HG02884 (cell line): Measurements from ENCODE around the gene AP2M1.
"Not testable (repeated sequence)": the region's sequence is repeated elsewhere in the genome, so short reads cannot be mapped to it uniquely, and the experiment has no call there.

ENCODE experiments used
- ATAC-seq: cut with Tn5 transposase; IDR thresholded peaks from one replicate; pipeline ENCODE4 v1.9.1; 2021; ENCODE audit warnings: mild to moderate bottlenecking, moderate library complexity; ENCODE audit not compliant: unreplicated experiment

The AP2M1 gene

GRCh38 chr3:184174646-184175492 lies at the start of gene AP2M1:
Gene AP2M1 (plus strand): TSS chr3:184174855. CDS start chr3:184176994, 2,139 bp downstream.
- ATAC-seq: peak; percentile 92

DNA sequence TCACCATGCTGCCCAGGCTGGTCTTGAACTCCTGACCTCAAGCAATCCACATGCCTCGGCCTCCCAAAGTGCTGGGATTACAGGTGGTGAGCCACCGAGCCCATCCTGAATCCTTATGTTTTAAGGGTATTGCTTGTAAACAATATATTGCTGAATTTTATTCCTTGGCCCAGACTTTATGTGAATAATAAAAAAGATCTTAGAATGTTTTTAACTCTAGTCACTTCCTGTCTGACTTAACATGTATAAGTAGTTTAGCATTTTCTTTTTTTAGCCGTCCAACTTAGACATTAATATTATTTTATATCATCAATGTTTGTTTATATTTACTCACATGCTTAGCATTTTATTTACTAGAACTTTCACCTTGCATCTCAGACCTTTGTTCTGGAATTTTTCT lies 48.6 kb upstream of the AP2M1 start:
- ATAC-seq: no peak

DNA sequence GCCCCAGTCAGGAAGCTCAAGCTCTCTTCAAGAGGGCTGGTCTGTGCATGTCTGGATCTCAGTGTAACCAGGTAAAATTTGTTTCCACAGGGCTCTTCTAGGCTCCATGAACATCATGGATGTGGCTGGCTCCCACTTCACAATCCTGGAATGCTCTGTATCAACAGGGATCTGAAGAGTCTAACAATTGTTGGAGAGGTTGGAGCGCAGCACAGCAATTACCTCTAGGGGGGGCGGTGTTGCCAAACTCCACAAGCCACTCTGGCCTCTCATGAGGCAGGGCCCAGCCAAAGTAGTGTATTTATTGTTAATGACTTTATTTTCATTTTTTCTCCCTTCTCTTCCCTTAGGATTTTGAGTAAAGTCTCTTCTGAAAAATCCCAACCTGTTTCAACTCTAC lies 45.6 kb upstream of the AP2M1 start:
- ATAC-seq: no peak

DNA sequence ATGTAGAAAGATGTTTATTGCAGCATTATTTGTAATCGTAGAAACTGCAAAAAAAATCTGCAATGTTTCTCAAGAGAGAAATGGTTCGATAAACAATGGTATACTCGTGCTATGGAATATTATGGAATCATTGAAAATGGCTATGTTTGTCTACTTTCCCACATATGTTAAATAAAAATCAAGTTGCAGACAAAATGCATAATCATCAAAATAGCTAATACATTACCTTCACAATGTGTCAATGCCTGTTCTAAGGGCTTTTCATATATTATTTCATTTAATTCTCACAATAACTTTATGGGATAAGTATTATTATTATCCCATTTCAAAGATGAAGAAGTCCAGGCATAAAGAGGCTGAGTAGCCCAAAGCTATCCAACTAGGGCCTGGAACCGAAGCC lies 41.7 kb upstream of the AP2M1 start:
- ATAC-seq: no peak

DNA sequence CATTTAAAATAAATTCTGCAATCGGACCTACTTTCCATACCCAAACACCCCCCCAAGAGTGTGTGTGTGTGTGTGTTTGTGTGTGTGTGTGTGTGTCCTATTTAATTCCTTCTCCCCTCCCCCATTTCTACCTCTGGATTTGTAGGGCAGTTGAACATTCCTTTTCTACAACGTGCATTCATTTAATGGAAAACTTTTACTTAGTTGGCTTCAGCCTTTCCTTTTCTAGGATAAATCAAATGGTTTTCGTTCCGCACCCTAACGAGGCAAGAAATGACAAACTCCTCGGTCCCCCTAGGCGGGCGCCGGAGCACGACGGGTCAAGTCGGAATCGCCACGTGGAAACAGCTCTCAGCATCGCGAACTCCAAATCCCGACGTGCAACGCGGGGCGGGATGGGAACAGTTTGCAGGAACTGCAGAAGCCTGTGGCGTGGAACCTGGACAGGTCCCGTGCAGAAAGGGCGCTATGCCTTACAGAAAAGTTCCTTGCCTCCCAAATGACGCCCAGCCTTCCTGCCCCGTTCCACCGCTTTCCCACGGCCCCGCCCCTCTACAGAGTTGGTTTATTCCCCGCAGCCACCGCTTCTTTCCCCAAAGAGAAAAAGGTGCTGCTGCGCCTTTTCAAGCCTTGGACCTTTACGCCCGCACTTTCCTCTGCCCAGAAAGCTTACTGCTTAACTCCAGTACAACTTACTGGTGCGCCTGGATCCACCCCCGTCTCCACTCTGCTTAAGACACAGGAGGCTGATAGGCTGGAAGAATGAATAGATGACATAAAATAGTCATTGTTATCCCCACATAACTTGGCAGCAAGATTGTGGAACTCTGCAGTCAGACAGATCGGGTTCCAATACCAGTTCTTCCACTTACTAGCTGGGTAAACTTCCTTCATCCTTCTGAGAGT lies 40.6 kb upstream of the AP2M1 start:
- peak; percentile 48 for ATAC-seq

- ATAC-seq: peak; percentile 3
Measured at GRCh38 chr3:184134746-184135148, 39.9 kb upstream of the AP2M1 start.

- ATAC-seq: peak; percentile 87
Measured at GRCh38 chr3:184135149-184135910, 39.3 kb upstream of the AP2M1 start, which contains the start of gene EIF2B5. Gene EIF2B5 (plus strand): TSS chr3:184135358. CDS start chr3:184135386, 28 bp downstream.

DNA sequence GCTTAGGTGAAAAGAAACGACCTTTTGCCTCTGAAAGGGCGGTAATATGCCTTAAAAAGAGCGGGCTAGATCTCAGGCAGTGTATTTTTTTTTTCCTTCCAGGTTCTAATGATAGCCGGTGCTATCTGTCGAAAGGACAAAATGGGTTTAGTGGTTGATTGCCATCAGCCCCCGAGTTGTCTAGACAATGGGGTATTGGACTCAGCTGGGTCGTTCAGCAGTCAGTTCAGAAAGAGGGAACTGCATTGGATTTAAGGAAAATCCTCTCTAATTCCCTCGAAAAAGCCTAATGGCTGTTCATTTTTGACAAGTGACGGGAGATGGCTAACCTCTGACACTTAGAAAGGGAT lies 38.8 kb upstream of the AP2M1 start:
- no peak for ATAC-seq

DNA sequence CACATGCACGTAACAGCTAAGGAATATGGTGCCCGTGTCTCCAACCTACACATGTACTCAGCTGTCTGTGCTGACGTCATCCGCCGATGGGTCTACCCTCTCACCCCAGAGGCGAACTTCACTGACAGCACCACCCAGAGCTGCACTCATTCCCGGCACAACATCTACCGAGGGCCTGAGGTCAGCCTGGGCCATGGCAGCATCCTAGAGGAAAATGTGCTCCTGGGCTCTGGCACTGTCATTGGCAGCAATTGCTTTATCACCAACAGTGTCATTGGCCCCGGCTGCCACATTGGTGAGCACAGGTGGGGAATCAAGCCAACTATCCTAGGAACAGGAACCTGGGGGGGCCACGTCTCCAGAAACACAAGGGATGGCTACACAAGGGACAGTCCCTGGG lies 34.2 kb upstream of the AP2M1 start:
- no peak for ATAC-seq

DNA sequence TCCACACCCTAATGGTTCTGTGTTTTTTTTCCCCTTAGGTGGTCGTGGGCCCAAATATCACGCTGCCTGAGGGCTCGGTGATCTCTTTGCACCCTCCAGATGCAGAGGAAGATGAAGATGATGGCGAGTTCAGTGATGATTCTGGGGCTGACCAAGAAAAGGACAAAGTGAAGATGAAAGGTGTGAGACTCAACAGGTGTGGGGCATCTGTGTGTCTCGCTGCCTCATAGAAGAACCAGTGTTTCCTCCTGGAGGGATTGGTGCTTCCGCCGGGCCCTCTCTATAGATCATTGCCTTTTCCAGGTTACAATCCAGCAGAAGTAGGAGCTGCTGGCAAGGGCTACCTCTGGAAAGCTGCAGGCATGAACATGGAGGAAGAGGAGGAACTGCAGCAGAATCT lies 32.5 kb upstream of the AP2M1 start:
- ATAC-seq: no peak

DNA sequence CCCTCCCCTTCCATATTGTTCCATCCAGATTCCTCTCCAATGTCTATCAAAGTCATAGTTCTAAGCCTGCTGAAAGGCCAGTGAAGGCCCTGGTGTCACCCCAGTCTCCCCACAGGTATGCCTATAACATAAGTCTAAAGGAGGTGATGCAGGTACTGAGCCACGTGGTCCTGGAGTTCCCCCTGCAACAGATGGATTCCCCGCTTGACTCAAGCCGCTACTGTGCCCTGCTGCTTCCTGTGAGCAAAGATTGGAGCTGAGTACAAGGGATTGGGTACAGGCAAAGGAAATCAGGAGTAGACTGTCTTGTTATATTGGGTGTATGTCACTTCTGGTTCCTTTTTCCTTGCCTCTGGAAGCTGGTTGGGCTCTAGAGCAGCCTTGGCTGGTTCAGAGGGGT lies 31.3 kb upstream of the AP2M1 start:
- ATAC-seq: no peak

- no peak for ATAC-seq
Measured at GRCh38 chr3:184144505-184144904, 30.1 kb upstream of the AP2M1 start.

- no peak for ATAC-seq
Measured at GRCh38 chr3:184145111-184145524, 29.5 kb upstream of the AP2M1 start.

- ATAC-seq: no peak
Measured at GRCh38 chr3:184145751-184146270, 28.8 kb upstream of the AP2M1 start.

DNA sequence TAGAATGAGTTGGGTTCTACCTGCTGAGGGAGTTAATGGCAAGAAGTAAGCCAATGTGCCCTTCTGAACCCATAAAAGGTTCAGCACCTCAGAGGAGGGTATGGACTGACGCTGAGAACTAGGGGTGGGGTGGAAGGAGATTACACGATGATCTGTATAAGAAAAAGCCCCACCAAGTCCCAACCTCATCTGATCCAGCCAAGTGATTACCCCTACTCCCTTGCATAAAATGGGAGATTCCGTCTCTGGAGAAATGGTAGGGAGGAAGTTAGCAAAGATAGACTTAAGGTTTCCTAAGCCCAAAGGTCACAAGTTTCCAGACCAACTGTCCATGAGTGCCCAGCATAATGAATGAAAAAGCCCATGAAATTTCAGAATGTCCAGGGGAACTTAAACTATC lies 26.6 kb upstream of the AP2M1 start:
- no peak for ATAC-seq

GRCh38 chr3:184149123-184149522 lies 25.5 kb upstream of the AP2M1 start:
- ATAC-seq: no peak

DNA sequence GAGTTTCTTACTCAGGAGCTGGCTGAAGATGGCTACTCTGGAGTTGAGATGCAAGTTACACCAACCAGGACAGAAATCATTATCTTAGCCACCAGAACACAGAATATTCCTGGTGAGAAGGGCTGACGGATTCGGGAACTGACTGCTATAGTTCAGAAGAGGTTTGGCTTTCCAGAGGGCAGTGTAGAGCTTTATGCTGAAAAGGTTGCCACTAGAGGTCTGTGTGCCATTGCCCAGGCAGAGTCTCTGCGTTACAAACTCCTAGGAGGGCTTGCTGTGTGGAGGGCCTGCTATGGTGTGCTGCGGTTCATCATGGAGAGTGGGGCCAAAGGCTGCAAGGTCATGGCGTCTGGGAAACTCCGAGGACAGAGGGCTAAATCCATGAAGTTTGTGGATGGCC lies 24.9 kb upstream of the AP2M1 start:
- not testable (repeated sequence) for ATAC-seq

GRCh38 chr3:184154885-184155643 lies 19.6 kb upstream of the AP2M1 start, which contains the start of gene DVL3:
Gene DVL3 (plus strand): TSS chr3:184155377. CDS start chr3:184155636, 259 bp downstream.
- ATAC-seq: peak; percentile 74

DNA sequence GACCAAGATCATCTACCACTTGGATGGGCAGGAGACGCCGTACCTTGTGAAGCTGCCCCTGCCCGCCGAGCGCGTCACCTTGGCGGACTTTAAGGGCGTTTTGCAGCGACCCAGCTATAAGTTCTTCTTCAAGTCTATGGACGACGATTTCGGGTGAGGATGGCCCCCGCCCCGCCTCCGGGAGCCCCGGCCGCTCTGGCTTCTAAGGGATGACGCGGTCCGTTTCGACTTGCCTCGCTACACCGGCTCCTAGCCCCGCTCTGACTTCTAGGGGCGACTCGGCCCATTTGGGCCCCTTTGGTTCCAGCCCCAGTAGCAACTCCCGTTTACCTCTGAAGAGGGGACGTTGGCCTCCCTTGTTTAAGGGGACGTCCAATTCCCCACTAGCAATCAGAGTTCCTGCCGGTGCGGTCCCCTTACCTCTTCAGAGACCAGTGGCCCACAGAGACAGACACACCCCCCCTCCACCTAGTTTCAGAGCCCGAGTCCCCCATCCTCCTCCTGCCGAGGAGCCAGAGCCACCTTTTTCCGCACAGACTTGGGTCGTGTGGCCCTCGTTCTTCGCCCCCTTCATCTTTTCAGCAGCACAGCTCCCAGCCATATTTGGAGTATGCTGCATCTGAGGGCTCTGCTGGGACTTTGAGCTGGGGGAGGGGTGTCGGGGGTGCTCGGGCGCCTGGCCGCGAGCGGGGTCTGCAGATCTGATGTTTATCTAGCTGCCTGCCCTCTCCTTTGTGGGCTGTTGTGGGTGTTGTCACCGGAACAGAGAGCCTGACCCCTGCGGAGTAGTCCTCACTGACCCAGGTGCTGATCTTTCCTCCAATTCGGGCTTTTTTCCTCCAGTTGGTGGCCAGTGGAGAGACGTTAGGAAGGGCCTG lies 18.8 kb upstream of the AP2M1 start:
- peak; percentile 29 for ATAC-seq
